IMR-90 (cell line): Measurements from ENCODE around the gene DAGLA. TPM values are rescaled to one million over a fixed set of nuclear protein-coding genes. Genes with fewer than 3 reads are reported as not detected.

ENCODE experiments used
- ATAC-seq: fragments of 200-7000 bp; cut with Tn5 transposase; 2 replicates; pipeline ENCODE4 v1.9.1; 2020; ENCODE audit warnings: low read depth, mild to moderate bottlenecking, moderate library complexity
- BruUV-seq: library from RNA; stranded (reverse); fragments of 400-500 nt; replicated peaks from 2 replicates; lab custom pipeline; 2021; lab: Mats Ljungman, UMichigan
- CTCF ChIA-PET: fragments of 300-600 bp; formaldehyde crosslinking; extraction: SDS; loops from one replicate; lab custom pipeline; 2021; ENCODE audit warnings: antibody characterized with exemption; lab: Yijun Ruan, JAX
- POLR2A ChIA-PET: fragments of 300-600 bp; sonication (Branson Sonifier 250); formaldehyde crosslinking; loops from one replicate; lab custom pipeline; 2022; ENCODE audit warnings: antibody characterized with exemption; ENCODE audit not compliant: unreplicated experiment; lab: Charles Lee
- DNase-seq: peaks from one replicate; pipeline ENCODE4 v3.0.0; 2013
- H2AFZ ChIP-seq: replicated peaks from 2 replicates; pipeline ENCODE3; 2013; ENCODE audit warnings: low read length, mild to moderate bottlenecking; ENCODE audit not compliant: poor library complexity
- H2AK5ac ChIP-seq: 2 replicates; pipeline ENCODE4 v1.6.1; 2013; ENCODE audit warnings: low read depth, low read length, inconsistent platforms
- H2AK9ac ChIP-seq: replicated peaks from 2 replicates; pipeline ENCODE3; 2013; ENCODE audit warnings: mild to moderate bottlenecking, low read depth, low read length, moderate library complexity; ENCODE audit not compliant: poor library complexity
- H2BK120ac ChIP-seq: 2 replicates; pipeline ENCODE4 v1.6.1; 2013; ENCODE audit warnings: low read depth, low read length, inconsistent platforms
- H2BK15ac ChIP-seq: 3 replicates; pipeline ENCODE4 v1.6.1; 2013; ENCODE audit warnings: low read depth, low read length, inconsistent platforms
- H2BK20ac ChIP-seq: 2 replicates; pipeline ENCODE4 v1.6.1; 2013; ENCODE audit warnings: low read depth, mild to moderate bottlenecking, inconsistent platforms, low read length, moderate library complexity
- H2BK5ac ChIP-seq: 2 replicates; pipeline ENCODE4 v1.6.1; 2013; ENCODE audit warnings: mild to moderate bottlenecking, low read depth, low read length, inconsistent platforms; ENCODE audit not compliant: poor library complexity, severe bottlenecking
- H3K14ac ChIP-seq: replicated peaks from 2 replicates; pipeline ENCODE4 v1.6.1; 2013; ENCODE audit warnings: low read depth, low read length, inconsistent platforms
- H3K18ac ChIP-seq: 2 replicates; pipeline ENCODE4 v1.6.1; 2013; ENCODE audit warnings: low read depth, low read length, control low read depth
- H3K23ac ChIP-seq: 2 replicates; pipeline ENCODE4 v1.6.1; 2013; ENCODE audit warnings: low read depth, low read length, inconsistent platforms
- H3K27ac ChIP-seq: 2 replicates; pipeline ENCODE4 v1.5.1; 2013; ENCODE audit warnings: mild to moderate bottlenecking, control low read depth, low read length; ENCODE audit not compliant: insufficient read depth
- H3K27me3 ChIP-seq: 2 replicates; pipeline ENCODE4 v1.6.1; 2013; ENCODE audit warnings: low read length; ENCODE audit not compliant: control insufficient read depth, insufficient read depth
- H3K36me3 ChIP-seq: 2 replicates; pipeline ENCODE4 v1.6.1; 2013; ENCODE audit warnings: low read length, mixed read lengths; ENCODE audit not compliant: control insufficient read depth, insufficient read depth
- H3K4ac ChIP-seq: 2 replicates; pipeline ENCODE4 v1.6.1; 2013; ENCODE audit warnings: low read depth, low read length, inconsistent platforms
- H3K4me1 ChIP-seq: 2 replicates; pipeline ENCODE4 v1.6.1; 2013; ENCODE audit warnings: low read length, mixed read lengths; ENCODE audit not compliant: control insufficient read depth, insufficient read depth
- H3K4me2 ChIP-seq: 2 replicates; pipeline ENCODE4 v1.6.1; 2013; ENCODE audit warnings: low read depth, mild to moderate bottlenecking, control low read depth, low read length, moderate library complexity
- H3K4me3 ChIP-seq: 2 replicates; pipeline ENCODE4 v1.5.1; 2013; ENCODE audit warnings: low read depth, mild to moderate bottlenecking, control low read depth, low read length, moderate library complexity; ENCODE audit not compliant: insufficient read depth
- H3K56ac ChIP-seq: 2 replicates; pipeline ENCODE4 v1.6.1; 2013; ENCODE audit warnings: low read length, inconsistent platforms; ENCODE audit not compliant: insufficient read depth; ENCODE audit errors: extremely low read depth
- H3K79me1 ChIP-seq, 2 experiments: 2 replicates each; pipeline ENCODE4 v1.6.1; 2013; ENCODE audit warnings: low read length in 2 of 2, inconsistent platforms in 1 of 2, low read depth in 1 of 2
- H3K9ac ChIP-seq: 2 replicates; pipeline ENCODE4 v1.6.1; 2013; ENCODE audit warnings: low read depth, low read length, control low read depth
- H3K9me1 ChIP-seq: 2 replicates; pipeline ENCODE4 v1.6.1; 2013; ENCODE audit warnings: low read length, inconsistent platforms; ENCODE audit not compliant: insufficient read depth
- H3K9me3 ChIP-seq: 2 replicates; pipeline ENCODE4 v1.6.1; 2013; ENCODE audit warnings: low read length; ENCODE audit not compliant: control insufficient read depth, insufficient read depth
- H4K20me1 ChIP-seq: 2 replicates; pipeline ENCODE4 v1.6.1; 2013; ENCODE audit warnings: low read length, inconsistent platforms; ENCODE audit not compliant: insufficient read depth
- H4K5ac ChIP-seq: 2 replicates; pipeline ENCODE4 v1.6.1; 2013; ENCODE audit warnings: mild to moderate bottlenecking, low read depth, low read length, control low read depth
- H4K8ac ChIP-seq, 2 experiments: 2 replicates each; pipeline ENCODE4 v1.6.1; 2013; ENCODE audit warnings: low read depth in 2 of 2, low read length in 2 of 2, control low read depth in 1 of 2, inconsistent platforms in 1 of 2
- H4K91ac ChIP-seq: 2 replicates; pipeline ENCODE4 v1.6.1; 2013; ENCODE audit warnings: low read depth, low read length, inconsistent platforms; ENCODE audit not compliant: insufficient read depth
- BHLHE40 ChIP-seq: fragments of 150-350 bp; IDR thresholded peaks from 2 replicates; pipeline ENCODE4 v1.6.1; 2016; ENCODE audit warnings: mild to moderate bottlenecking, low read depth, low read length
- CEBPB ChIP-seq: IDR thresholded peaks from 2 replicates; pipeline ENCODE4 v1.6.1; 2012; ENCODE audit warnings: low read depth, low read length, improper control_type of control experiment
- CHD1 ChIP-seq: IDR thresholded peaks from 2 replicates; pipeline ENCODE4 v1.6.1; 2012; ENCODE audit warnings: low read depth, low read length, improper control_type of control experiment
- FOS ChIP-seq: fragments of 150-350 bp; IDR thresholded peaks from 2 replicates; pipeline ENCODE4 v1.6.1; 2016; ENCODE audit warnings: low read depth, low read length
- MAZ ChIP-seq: IDR thresholded peaks from 2 replicates; pipeline ENCODE4 v1.6.1; 2012; ENCODE audit warnings: low read depth, mild to moderate bottlenecking, low read length, improper control_type of control experiment, moderate library complexity, borderline replicate concordance
- MXI1 ChIP-seq: IDR thresholded peaks from 2 replicates; pipeline ENCODE4 v1.6.1; 2012; ENCODE audit warnings: low read depth, mild to moderate bottlenecking, low read length, moderate library complexity, borderline replicate concordance
- NFE2L2 ChIP-seq: fragments of 150-350 bp; IDR thresholded peaks from 2 replicates; pipeline ENCODE4 v1.6.1; 2016; ENCODE audit warnings: low read depth, mild to moderate bottlenecking, low read length
- POLR2A ChIP-seq: IDR thresholded peaks from 2 replicates; pipeline ENCODE4 v1.6.1; 2012; ENCODE audit warnings: mild to moderate bottlenecking, low read depth, low read length
- RAD21 ChIP-seq: IDR thresholded peaks from 2 replicates; pipeline ENCODE4 v1.6.1; 2012; ENCODE audit warnings: low read length, improper control_type of control experiment
- RCOR1 ChIP-seq: IDR thresholded peaks from 2 replicates; pipeline ENCODE4 v1.6.1; 2012; ENCODE audit warnings: mild to moderate bottlenecking, low read length, improper control_type of control experiment; ENCODE audit not compliant: insufficient replicate concordance
- RFX5 ChIP-seq: IDR thresholded peaks from 2 replicates; pipeline ENCODE4 v1.8.0; 2012; ENCODE audit warnings: low read depth, mild to moderate bottlenecking, low read length, moderate library complexity
- SMC3 ChIP-seq: fragments of 150-350 bp; IDR thresholded peaks from 2 replicates; pipeline ENCODE4 v1.6.1; 2016; ENCODE audit warnings: low read depth, mild to moderate bottlenecking, antibody characterized with exemption, low read length, moderate library complexity
- USF2 ChIP-seq: fragments of 150-350 bp; IDR thresholded peaks from 2 replicates; pipeline ENCODE4 v1.6.1; 2017; ENCODE audit warnings: mild to moderate bottlenecking, antibody characterized with exemption, low read length, low read depth
- WGBS, 2 experiments: methylation state at CpG; one replicate each; pipeline versions ENCODE4 v1.1.5 to v1.1.7; 2013; ENCODE audit warnings: missing lambda C conversion rate in 2 of 2; ENCODE audit not compliant: insufficient read length in 1 of 2; ENCODE audit errors: extremely low coverage in 2 of 2; 5-methylcytosine and 5-hydroxymethylcytosine counted together
- dilution Hi-C: fragments of 300-500 bp; cut with HindIII; formaldehyde crosslinking; loops from one replicate; pipeline ENCODE4 v1.14.3; 2018; ENCODE audit warnings: low sequenced_read_pairs; ENCODE audit not compliant: unreplicated experiment
- in situ Hi-C: fragments of 300-500 bp; cut with MboI; formaldehyde crosslinking; loops from 3 replicates; pipeline ENCODE4 v1.14.3; 2019; ENCODE audit warnings: low sequenced_read_pairs, inconsistent platforms, mixed read lengths
- intact Hi-C: fragments of 100-400 bp; cut with micrococcal nuclease; formaldehyde crosslinking; loops from 2 replicates; pipeline ENCODE4 v1.10.0; 2022
- polyA plus RNA-seq, 3 experiments: library from polyadenylated mRNA; depleted of rRNA; stranded (reverse); fragments of >200 nt; gene quantifications; 2 replicates each; pipeline ENCODE4 v1.2.3, GENCODE V29; 2012; ENCODE audit warnings: low replicate concordance in 1 of 3
- total RNA-seq: library from RNA; depleted of rRNA; stranded (reverse); fragments of >200 nt; gene quantifications from 2 replicates; pipeline ENCODE4 v1.2.3, GENCODE V29; 2012
- TF ChIP-seq, protein P1 (sequence below): fragments of 150-350 bp; IDR thresholded peaks from 2 replicates; pipeline ENCODE4 v1.6.1; 2016; ENCODE audit warnings: low read depth, mild to moderate bottlenecking, low read length, moderate library complexity, borderline replicate concordance

Gene DAGLA
- total and polyA plus RNA-seq, 2 of the 4 experiments (the other 2 are of a cell fraction), result 0.90 to 3.8 TPM

DNA sequence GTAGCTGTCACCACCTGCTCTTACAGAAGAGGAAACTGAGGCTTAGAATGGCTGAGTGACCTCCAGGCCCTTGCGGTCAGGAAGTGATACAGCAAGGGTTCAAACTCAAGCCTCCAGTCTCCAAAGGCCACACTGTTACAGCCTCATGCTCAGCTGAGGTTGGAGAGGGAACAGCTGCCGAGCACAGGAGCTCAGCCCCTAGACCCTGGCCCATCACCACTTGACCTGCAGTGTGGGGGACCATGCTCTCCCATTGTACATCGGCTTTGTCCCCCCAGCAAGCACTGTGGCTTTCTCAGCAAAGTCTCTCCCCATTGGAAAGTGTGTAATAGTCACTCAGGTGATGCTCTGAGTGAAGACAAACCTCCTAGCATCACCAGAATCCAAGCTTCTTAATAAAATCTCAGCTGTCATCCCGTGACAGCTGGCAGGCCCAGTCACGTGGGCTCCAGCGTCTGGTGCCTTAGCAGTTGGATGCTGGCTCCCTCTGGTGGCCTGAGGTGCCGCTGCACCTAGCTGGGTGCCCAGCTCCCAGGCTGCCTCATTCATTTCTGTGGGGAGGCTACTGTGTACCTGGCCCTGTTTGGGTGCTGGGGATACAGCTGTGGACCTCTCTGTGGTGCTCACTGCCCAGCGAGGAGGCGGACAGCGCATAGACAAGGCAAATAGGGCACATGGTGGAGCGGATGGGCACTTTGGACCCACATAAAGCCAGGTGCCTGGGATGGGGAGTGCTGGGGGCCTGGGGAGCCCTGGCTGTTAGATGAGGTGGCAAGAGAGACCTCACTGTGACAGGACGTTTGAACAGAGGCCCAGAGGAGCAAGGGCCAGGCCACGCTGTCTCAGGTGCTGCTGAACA lies 53.2 kb downstream of the DAGLA start:
- dilution Hi-C loops, result no loop called here
- TF ChIP-seq MXI1 (peak; percentile 88), RCOR1 (no peak), CHD1 (no peak), FOS (no peak), RAD21 (peak; percentile 96), MAZ (peak; percentile 49; the same call in 1 of the 2 replicates), BHLHE40 (peak; percentile 89), NFE2L2 (no peak), RFX5 (no peak), SMC3 (peak; percentile 93), POLR2A (no peak), USF2 (peak; percentile 99), CEBPB (no peak)
- TF ChIP-seq, protein P1, sequence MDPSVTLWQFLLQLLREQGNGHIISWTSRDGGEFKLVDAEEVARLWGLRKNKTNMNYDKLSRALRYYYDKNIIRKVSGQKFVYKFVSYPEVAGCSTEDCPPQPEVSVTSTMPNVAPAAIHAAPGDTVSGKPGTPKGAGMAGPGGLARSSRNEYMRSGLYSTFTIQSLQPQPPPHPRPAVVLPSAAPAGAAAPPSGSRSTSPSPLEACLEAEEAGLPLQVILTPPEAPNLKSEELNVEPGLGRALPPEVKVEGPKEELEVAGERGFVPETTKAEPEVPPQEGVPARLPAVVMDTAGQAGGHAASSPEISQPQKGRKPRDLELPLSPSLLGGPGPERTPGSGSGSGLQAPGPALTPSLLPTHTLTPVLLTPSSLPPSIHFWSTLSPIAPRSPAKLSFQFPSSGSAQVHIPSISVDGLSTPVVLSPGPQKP, result no peak

More for the DNA sequence above, 53.2 kb downstream of the DAGLA start:
- CTCF ChIA-PET, result interaction anchor here (0.5 to 1.7 kb wide), 14 partner anchors 10 to 287 kb away, joined by 3 to 9 read pairs (median 4); partner anchors contain the start of gene DAGLA
- Histone ChIP-seq H3K27me3 (no peaks in the 10 kb centered on the region), H3K18ac (no peak overlapping the region), H2BK15ac (no peak overlapping the region), H2BK20ac (no peak overlapping the region), H3K27ac (no peak overlapping the region), H2AFZ (peak overlapping the region; percentile 38), H3K9ac (no peak overlapping the region), H3K23ac (no peak overlapping the region), H3K4me3 (no peak overlapping the region), H3K14ac (no peak overlapping the region), H2AK9ac (no peak overlapping the region), H3K9me3 (no peaks in the 10 kb centered on the region), H3K56ac (no peak overlapping the region), H2BK5ac (no peak overlapping the region), H2AK5ac (no peak overlapping the region), H4K8ac (no peak overlapping the region; a peak in 1 of 4 replicates), H3K4me1 (peaks cover 3% of the 10 kb centered on the region; the same call in 1 of the 2 replicates), H4K5ac (no peak overlapping the region), H3K79me1 (no peaks in the 10 kb centered on the region), H4K91ac (no peak overlapping the region), H3K36me3 (peaks cover 12% of the 10 kb centered on the region; the same call in 1 of the 2 replicates), H2BK120ac (no peak overlapping the region), H3K4ac (no peak overlapping the region), H4K20me1 (no peaks in the 10 kb centered on the region; the same call in 1 of the 2 replicates), H3K4me2 (no peak overlapping the region), H3K9me1 (no peaks in the 10 kb centered on the region)
- POLR2A ChIA-PET, result no interaction called here
- WGBS, 2 experiments, result 5% methylated on average over 8 of the region's 13 CpGs; no CpG with 5 or more reads in 1 of the 2 experiments
- in situ Hi-C loops (no loop called here), intact Hi-C loops (loop anchor here (1.0 to 10.0 kb wide), 4 partner anchors 53 to 256 kb away; partner anchors contain the start of genes DAGLA and SYT7)
- BruUV-seq, result no TSS peak
- DNase-seq (peak; percentile 80), ATAC-seq (peak; percentile 94)
